SH-SY5Y (cell line): ENCODE measurements around the gene AMBRA1.

ENCODE experiments used
- GATA2 ChIP-seq: IDR thresholded peaks from 2 replicates; pipeline ENCODE4 v1.6.1; 2011; ENCODE audit warnings: mild to moderate bottlenecking, low read depth, low read length
- GATA3 ChIP-seq: IDR thresholded peaks from 2 replicates; pipeline ENCODE4 v1.6.1; 2011; ENCODE audit warnings: low read depth, mild to moderate bottlenecking, low read length, moderate library complexity

AMBRA1 gene

GRCh38 chr11:46593550-46594373 lies at the start of gene AMBRA1:
Gene AMBRA1, minus strand, starts transcription at chr11:46594023. Its CDS starts 45,643 bp downstream, at chr11:46548380.
- TF ChIP-seq GATA2 = no peak
- no peak for TF ChIP-seq GATA3

- TF ChIP-seq GATA2 = no peak
- no peak for TF ChIP-seq GATA3
Measured at GRCh38 chr11:46643531-46643930, 49.7 kb upstream of the AMBRA1 start.

- no peak for TF ChIP-seq GATA3
- TF ChIP-seq GATA2 = no peak
Measured at GRCh38 chr11:46642627-46643335, 49.0 kb upstream of the AMBRA1 start.

GRCh38 chr11:46641639-46642038 lies 47.8 kb upstream of the AMBRA1 start:
- TF ChIP-seq GATA2 (no peak), GATA3 (no peak)

GRCh38 chr11:46640036-46640788 lies 46.4 kb upstream of the AMBRA1 start:
- TF ChIP-seq GATA3 = no peak

- TF ChIP-seq GATA3 = no peak
- no peak for TF ChIP-seq GATA2
Measured at GRCh38 chr11:46639197-46639839, 45.5 kb upstream of the AMBRA1 start.

GRCh38 chr11:46637546-46637945 lies 43.7 kb upstream of the AMBRA1 start:
- no peak for TF ChIP-seq GATA3
- no peak for TF ChIP-seq GATA2

GRCh38 chr11:46635557-46636139 lies 41.8 kb upstream of the AMBRA1 start:
- TF ChIP-seq GATA3 (no peak), GATA2 (no peak)

- TF ChIP-seq GATA2 (no peak), GATA3 (no peak)
Measured at GRCh38 chr11:46633291-46634217, 39.7 kb upstream of the AMBRA1 start.

- no peak for TF ChIP-seq GATA3
- no peak for TF ChIP-seq GATA2
Measured at GRCh38 chr11:46632502-46632901, 38.7 kb upstream of the AMBRA1 start.

GRCh38 chr11:46631676-46632075 lies 37.9 kb upstream of the AMBRA1 start:
- no peak for TF ChIP-seq GATA3
- no peak for TF ChIP-seq GATA2

GRCh38 chr11:46630237-46630636 lies 36.4 kb upstream of the AMBRA1 start:
- TF ChIP-seq GATA3 (no peak), GATA2 (no peak)

- TF ChIP-seq GATA2 = no peak
- no peak for TF ChIP-seq GATA3
Measured at GRCh38 chr11:46628961-46629360, 35.1 kb upstream of the AMBRA1 start.

- no peak for TF ChIP-seq GATA2
- TF ChIP-seq GATA3 = no peak
Measured at GRCh38 chr11:46625406-46625805, 31.6 kb upstream of the AMBRA1 start.

GRCh38 chr11:46618837-46619236 lies 25.0 kb upstream of the AMBRA1 start:
- TF ChIP-seq GATA3 = no peak
- no peak for TF ChIP-seq GATA2
